ENCODE results near the gene ARVCF. TPM values are rescaled to one million over a fixed set of nuclear protein-coding genes. Genes with fewer than 3 reads are reported as not detected.

Gene ARVCF
- total and polyA plus RNA-seq, 9 of the 15 experiments (the other 6 are each of a cell fraction or from before 2014, with no cell fraction given), result 0.03 to 97.4 (median 15.6) TPM

- no peak for TF ChIP-seq NR0B1 (IDR thresholded peaks at IDR 0.05; ENCODE audit: partially characterized antibody)
- TF ChIP-seq TCF15 (CRISPR knock-in tag; IDR thresholded peaks at IDR 0.05), result peak; percentile 80; the same call in 1 of the 2 replicates
- no peak for TF ChIP-seq PHB (CRISPR knock-in tag; IDR thresholded peaks at IDR 0.05)
- 0 out of 2 replicates have a peak, but pooled peaks have one; percentile 45 for TF ChIP-seq THRB (CRISPR knock-in tag; conservative IDR thresholded peaks at IDR 0.05)
- TF ChIP-seq SMAD4 (CRISPR knock-in tag; conservative IDR thresholded peaks at IDR 0.05), result peak; percentile 32; the same call in 1 of the 2 replicates
- TF ChIP-seq ZNF699 (CRISPR knock-in tag; IDR thresholded peaks at IDR 0.05; ENCODE audit: insufficient replicate concordance), result no peak
- no peak for TF ChIP-seq BRF1 (IDR thresholded peaks at IDR 0.05; ENCODE audit: borderline replicate concordance, extremely low read depth, insufficient read length)
- peak; percentile 100 for TF ChIP-seq ZNF41 (CRISPR knock-in tag; conservative IDR thresholded peaks at IDR 0.05)
- TF ChIP-seq CBX5 (IDR thresholded peaks at IDR 0.05; ENCODE audit: borderline replicate concordance, low read depth), result 0 out of 2 replicates have a peak, but pooled peaks have one; percentile 58
- peak; percentile 69; the same call in 1 of the 2 replicates for TF ChIP-seq ZBTB26 (CRISPR knock-in tag; IDR thresholded peaks at IDR 0.05)
- TF ChIP-seq MTF1 (CRISPR knock-in tag; IDR thresholded peaks at IDR 0.05; ENCODE audit: borderline replicate concordance), result 0 out of 2 replicates have a peak, but pooled peaks have one; percentile 69
- TF ChIP-seq MCM3 (IDR thresholded peaks at IDR 0.05), result no peak
- TF ChIP-seq ZNF316 (IDR thresholded peaks at IDR 0.05), result no peak
- no peak for TF ChIP-seq E2F8 (IDR thresholded peaks at IDR 0.05; ENCODE audit: low read depth, partially characterized antibody)
These were observed 17.5 kb upstream of the ARVCF start (continued) for GRCh38 chr22:20034143-20034542.

Measured in K562 (cell line).